Urinary bladder (tissue), 4 donors: ENCODE results near the gene ONECUT1. TPM values are rescaled to one million over a fixed set of nuclear protein-coding genes. Genes with fewer than 3 reads are reported as not detected.

Experiments used
- DNase-seq: peaks from one replicate; pipeline ENCODE4 v3.0.0-alpha.2; 2015; ENCODE audit errors: extremely low spot score
- H3K27ac ChIP-seq: one replicate; pipeline ENCODE4 v1.5.1; 2013; ENCODE audit warnings: low read depth, mild to moderate bottlenecking, moderate library complexity
- H3K36me3 ChIP-seq: one replicate; pipeline ENCODE4 v1.6.1; 2013; ENCODE audit warnings: mild to moderate bottlenecking, moderate library complexity; ENCODE audit not compliant: insufficient read depth
- H3K4me1 ChIP-seq: one replicate; pipeline ENCODE4 v1.6.1; 2013; ENCODE audit warnings: mild to moderate bottlenecking, moderate library complexity; ENCODE audit not compliant: insufficient read depth
- H3K4me3 ChIP-seq: one replicate; pipeline ENCODE4 v1.5.1; 2013; ENCODE audit warnings: low read depth, low read length
- WGBS: extraction: QIAGEN DNeasy Blood & Tissue Kit; methylation state at CpG from one replicate; pipeline ENCODE4 v1.1.7; 2013; 5-methylcytosine and 5-hydroxymethylcytosine counted together
- polyA plus RNA-seq: library from polyadenylated mRNA; stranded (reverse); fragments of 200-250 nt; gene quantifications from one replicate; pipeline ENCODE4 v1.2.3, GENCODE V29; 2013
- total RNA-seq: library from RNA; depleted of rRNA; stranded (reverse); fragments of >200 nt; gene quantifications from one replicate; pipeline ENCODE4 v1.2.3, GENCODE V29; 2014
- donor health status: healthy with polysubstance abuse.
- donor health status: healthy.

Gene ONECUT1
- total and polyA plus RNA-seq, 2 donors = 0.63 TPM; not detected in 1

GRCh38 chr15:52727815-52728214 lies 62.3 kb downstream of the ONECUT1 start:
- 79% methylated on average over 3 of the region's 3 CpGs for WGBS
- no peaks in the 10 kb centered on the region for H3K36me3 ChIP-seq
- H3K4me3 ChIP-seq = no peak overlapping the region
- H3K27ac ChIP-seq = no peak overlapping the region
- no peaks in the 10 kb centered on the region for H3K4me1 ChIP-seq
- no peak for DNase-seq

DNA sequence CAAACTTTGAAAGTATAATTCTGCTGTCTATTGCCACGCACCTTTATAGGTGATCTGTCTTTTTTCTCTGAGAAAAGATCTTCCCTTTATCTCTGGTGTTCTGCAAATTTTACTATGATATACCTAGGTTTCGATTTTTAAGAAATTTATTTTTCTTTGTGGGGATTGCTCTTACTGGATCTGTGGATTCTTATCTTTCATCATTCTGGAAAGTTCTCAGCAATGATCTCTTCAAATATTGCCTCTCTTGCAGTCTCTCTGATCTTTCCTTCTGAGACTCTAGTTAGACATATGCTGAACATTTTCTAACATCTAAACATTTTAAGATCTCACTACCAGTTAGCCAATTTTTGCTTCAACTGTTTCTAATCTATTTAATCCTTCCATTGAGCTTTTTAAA lies 63.9 kb downstream of the ONECUT1 start:
- Histone ChIP-seq H3K27ac (no peak overlapping the region), H3K4me1 (no peaks in the 10 kb centered on the region), H3K36me3 (no peaks in the 10 kb centered on the region), H3K4me3 (no peak overlapping the region)
- no peak for DNase-seq
- 92% methylated on average over 2 of the region's 2 CpGs for WGBS

GRCh38 chr15:52718551-52718950 lies 71.6 kb downstream of the ONECUT1 start:
- Histone ChIP-seq H3K4me1 (no peaks in the 10 kb centered on the region), H3K4me3 (no peak overlapping the region), H3K36me3 (no peaks in the 10 kb centered on the region), H3K27ac (no peak overlapping the region)
- 67% methylated on average over 2 of the region's 2 CpGs for WGBS
- DNase-seq = no peak

DNA sequence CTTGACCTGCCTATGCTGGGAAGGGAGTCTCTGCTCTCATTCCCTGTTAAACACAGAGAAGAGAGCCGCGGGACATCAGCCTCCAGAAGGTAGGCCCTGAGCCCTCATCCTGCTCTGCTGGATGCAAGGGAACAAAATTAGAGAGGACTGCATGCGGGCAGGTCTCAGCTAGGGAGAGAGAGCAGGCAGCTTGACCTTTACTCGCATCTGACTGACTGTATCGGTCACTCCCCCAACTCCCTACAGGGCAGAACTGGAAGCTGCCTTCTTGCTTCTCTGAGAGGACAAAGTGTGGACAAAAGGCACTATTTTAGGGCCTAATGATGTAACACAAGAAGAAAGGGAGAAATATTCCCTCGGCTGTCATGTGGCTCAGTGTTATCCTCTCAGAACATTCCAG lies 72.2 kb downstream of the ONECUT1 start:
- WGBS = 86% methylated on average over 6 of the region's 6 CpGs
- no peaks in the 10 kb centered on the region for H3K4me1 ChIP-seq
- no peak for DNase-seq
- H3K4me3 ChIP-seq = no peak overlapping the region
- H3K27ac ChIP-seq = no peak overlapping the region
- no peaks in the 10 kb centered on the region for H3K36me3 ChIP-seq

GRCh38 chr15:52717481-52717880 lies 72.7 kb downstream of the ONECUT1 start:
- H3K4me3 ChIP-seq = no peak overlapping the region
- no peak overlapping the region for H3K27ac ChIP-seq
- H3K4me1 ChIP-seq = no peaks in the 10 kb centered on the region
- DNase-seq = no peak
- no peaks in the 10 kb centered on the region for H3K36me3 ChIP-seq
- 86% methylated on average over 6 of the region's 6 CpGs for WGBS

DNA sequence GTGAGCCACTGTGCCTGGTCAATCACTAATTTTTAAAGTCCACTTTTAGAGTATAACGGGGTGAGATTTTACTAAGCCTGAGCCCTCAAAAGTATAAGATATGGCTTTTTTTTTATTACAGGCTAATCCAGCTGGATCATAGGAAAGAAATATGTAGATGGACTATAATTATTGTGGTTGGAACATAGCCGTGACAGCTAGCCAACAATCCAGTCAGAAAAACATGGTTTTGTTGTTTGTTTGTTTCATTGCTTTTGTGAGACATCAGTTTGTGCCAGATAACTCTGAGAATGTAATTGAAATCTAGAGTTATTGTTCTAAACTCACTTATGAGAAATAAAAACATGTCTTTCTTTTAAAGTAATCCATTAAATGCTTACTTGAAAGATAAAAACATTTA lies 73.6 kb downstream of the ONECUT1 start:
- Histone ChIP-seq H3K4me3 (no peak overlapping the region), H3K27ac (no peak overlapping the region), H3K36me3 (no peaks in the 10 kb centered on the region), H3K4me1 (no peaks in the 10 kb centered on the region)
- WGBS = 74% methylated on average over 2 of the region's 2 CpGs
- DNase-seq = no peak

DNA sequence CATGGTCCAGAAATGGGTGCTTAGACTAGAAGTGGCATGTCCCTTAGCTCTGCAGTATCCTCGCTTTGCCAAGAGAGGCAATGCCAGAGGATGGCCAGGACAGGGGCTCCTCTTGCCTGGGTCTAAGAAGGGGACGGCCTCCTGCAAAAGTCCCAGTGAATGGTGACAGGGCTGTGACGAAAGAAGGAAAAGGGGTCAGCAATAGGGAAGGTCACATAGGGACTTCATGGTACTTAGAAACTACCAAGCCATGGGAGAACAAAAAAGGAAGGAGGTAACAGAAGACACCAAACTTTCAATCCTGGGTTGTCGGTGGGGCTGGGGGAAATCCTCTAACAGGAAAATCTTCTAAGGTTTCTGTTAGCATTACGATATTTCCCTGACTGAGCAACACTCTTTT lies 74.7 kb downstream of the ONECUT1 start:
- DNase-seq = no peak
- 79% methylated on average over 5 of the region's 5 CpGs for WGBS
- H3K4me3 ChIP-seq = no peak overlapping the region
- H3K27ac ChIP-seq = no peak overlapping the region
- H3K4me1 ChIP-seq = no peaks in the 10 kb centered on the region
- H3K36me3 ChIP-seq = no peaks in the 10 kb centered on the region

GRCh38 chr15:52714968-52715367 lies 75.2 kb downstream of the ONECUT1 start:
- no peak overlapping the region for H3K27ac ChIP-seq
- no peaks in the 10 kb centered on the region for H3K36me3 ChIP-seq
- H3K4me3 ChIP-seq = no peak overlapping the region
- no peak for DNase-seq
- 56% methylated on average over 3 of the region's 3 CpGs for WGBS
- H3K4me1 ChIP-seq = no peaks in the 10 kb centered on the region

DNA sequence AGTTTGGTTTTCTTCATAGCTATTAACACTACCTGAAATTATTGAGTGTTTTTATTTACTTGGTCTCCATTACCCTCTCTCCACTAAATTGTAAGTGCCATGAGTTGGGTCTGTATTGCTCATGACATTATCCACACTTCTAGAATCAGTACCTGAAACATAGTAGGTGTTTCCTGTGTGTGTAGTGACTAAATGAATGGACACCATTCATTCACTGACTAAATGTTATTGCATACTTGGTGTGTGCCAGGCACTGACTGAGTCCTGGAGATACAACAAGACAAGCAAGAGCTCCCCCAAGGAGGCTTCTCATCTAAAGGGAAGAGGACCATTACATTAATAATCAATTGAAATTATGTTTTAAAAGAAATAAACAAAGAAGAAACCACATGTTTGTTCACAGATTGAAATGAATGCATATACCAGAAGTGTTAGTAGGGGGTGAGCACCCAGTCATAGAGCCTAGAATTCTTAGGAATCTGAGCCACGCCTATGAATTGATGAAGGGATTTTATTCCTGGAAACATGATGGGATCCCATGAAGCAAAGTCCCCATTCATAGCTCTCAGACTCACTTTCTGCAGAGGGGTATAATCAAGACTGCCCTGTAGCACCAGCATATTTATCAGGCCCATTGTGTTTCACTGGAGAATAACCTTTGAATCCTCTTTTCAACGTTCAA lies 79.3 kb downstream of the ONECUT1 start:
- 82% methylated on average over 2 of the region's 2 CpGs for WGBS
- no peak overlapping the region for H3K27ac ChIP-seq
- no peak for DNase-seq
- no peaks in the 10 kb centered on the region for H3K36me3 ChIP-seq
- no peak overlapping the region for H3K4me3 ChIP-seq
- H3K4me1 ChIP-seq = no peaks in the 10 kb centered on the region

DNA sequence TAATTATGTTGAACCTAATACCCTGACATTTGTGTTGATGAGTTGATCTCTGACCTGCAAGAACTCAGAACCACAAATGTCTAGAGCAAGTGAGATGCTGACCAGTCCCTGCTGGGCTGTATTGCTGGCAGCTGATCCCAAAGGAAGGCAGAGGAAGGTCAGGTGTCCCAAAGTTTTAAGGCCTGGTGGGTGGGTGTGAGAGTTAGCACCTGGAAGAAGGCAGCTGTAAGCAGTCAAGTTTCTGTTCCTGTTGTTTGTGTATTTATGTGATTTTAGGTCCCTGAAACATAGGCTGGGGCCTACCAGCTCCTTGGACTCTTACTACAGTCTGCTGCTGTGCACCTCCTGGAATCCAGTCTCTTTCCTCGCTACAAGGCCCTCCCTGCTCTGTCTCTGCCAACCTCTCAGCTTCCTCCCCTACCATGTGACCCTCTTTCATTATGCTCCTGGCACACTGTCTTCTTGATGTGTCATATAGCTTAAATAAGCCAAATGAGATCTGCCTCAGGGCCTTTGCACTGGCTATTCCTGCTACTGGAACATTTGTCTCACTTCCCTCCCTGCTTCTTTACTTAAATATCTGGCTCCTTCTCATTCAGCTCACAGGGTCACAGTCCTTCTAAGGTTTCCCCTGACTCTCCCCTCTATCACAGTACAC lies 80.0 kb downstream of the ONECUT1 start:
- H3K4me3 ChIP-seq = no peak overlapping the region
- H3K36me3 ChIP-seq = no peaks in the 10 kb centered on the region
- no peak overlapping the region for H3K27ac ChIP-seq
- DNase-seq = no peak
- 94% methylated on average over 1 of the region's 1 CpG for whole genome bisulfite sequencing
- H3K4me1 ChIP-seq = no peaks in the 10 kb centered on the region

DNA sequence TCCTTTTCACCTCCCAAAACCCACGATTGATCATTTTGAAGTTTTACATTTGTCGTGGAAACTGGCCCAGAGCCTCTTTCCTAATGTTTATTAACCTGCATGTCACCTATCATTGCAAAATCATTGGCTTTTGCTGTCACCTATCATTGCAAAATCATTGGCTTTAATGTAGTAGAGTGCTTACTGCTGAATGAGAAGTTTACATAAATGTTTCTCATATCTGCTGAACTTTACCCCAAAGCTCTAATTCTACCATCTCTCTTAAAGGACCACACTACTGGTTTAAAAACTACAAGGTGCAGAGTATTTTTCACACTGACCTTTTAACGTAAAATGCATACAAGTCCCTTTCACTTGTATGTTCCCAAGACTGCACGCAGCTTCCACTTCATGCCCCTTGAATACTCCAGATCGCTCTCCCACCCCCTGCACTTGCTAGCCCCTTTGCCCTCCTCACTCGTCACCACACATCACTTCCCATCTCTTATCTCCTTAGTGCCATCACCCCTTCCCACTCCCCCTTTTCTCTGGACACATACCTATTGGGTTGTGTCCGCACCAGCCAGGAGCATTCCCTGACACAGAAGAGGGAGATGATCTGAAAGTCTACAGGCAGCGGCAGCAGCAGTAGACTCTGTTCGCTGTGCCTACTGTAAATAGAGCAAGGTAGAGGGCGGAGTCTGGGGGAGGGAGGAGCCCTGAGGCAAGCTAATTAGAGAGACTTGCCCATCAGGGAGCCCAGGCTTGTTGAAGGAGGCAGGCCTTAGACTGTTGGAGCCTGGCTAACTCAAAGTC lies 80.8 kb downstream of the ONECUT1 start:
- WGBS = 59% methylated on average over 10 of the region's 10 CpGs
- Histone ChIP-seq H3K4me3 (no peak overlapping the region), H3K27ac (no peak overlapping the region), H3K4me1 (no peaks in the 10 kb centered on the region), H3K36me3 (no peaks in the 10 kb centered on the region)
- DNase-seq = no peak
